ENCODE data around the gene TNS2.
A peak's percentile ranks its signal among the peaks of the same experiment; 100 is the strongest.

The TNS2 gene

GRCh38 chr12:53058674-53059433 lies 9.0 kb downstream of the TNS2 start:
- DNase-seq (ENCODE audit: low read depth) = no peak

- DNase-seq (ENCODE audit: low read depth) = no peak
Observed at GRCh38 chr12:53059434-53060063, 9.7 kb downstream of the TNS2 start.

- no peak for DNase-seq (ENCODE audit: low read depth)
Observed at GRCh38 chr12:53060064-53060720, 10.3 kb downstream of the TNS2 start.

- no peak for DNase-seq (ENCODE audit: low read depth)
Observed at GRCh38 chr12:53060721-53061276, 10.9 kb downstream of the TNS2 start.

- no peak for DNase-seq (ENCODE audit: low read depth)
Observed at GRCh38 chr12:53061404-53062010, 11.6 kb downstream of the TNS2 start.

GRCh38 chr12:53062011-53062961 lies 12.4 kb downstream of the TNS2 start:
- DNase-seq (ENCODE audit: low read depth) = no peak

- no peak for DNase-seq (ENCODE audit: low read depth)
Observed at GRCh38 chr12:53062977-53063707, 13.3 kb downstream of the TNS2 start.

- no peak for DNase-seq (ENCODE audit: low read depth)
Observed at GRCh38 chr12:53063708-53064612, 14.1 kb downstream of the TNS2 start.

GRCh38 chr12:53064613-53065436 lies 15.0 kb downstream of the TNS2 start:
- no peak for DNase-seq (ENCODE audit: low read depth)

- DNase-seq (ENCODE audit: low read depth) = no peak
Observed at GRCh38 chr12:53065470-53065869, 15.6 kb downstream of the TNS2 start.

GRCh38 chr12:53065975-53066931 lies 16.4 kb downstream of the TNS2 start:
- peak; percentile 54 for DNase-seq (ENCODE audit: low read depth)

- no peak for DNase-seq (ENCODE audit: low read depth)
Observed at GRCh38 chr12:53067074-53067992, 17.5 kb downstream of the TNS2 start.

- no peak for DNase-seq (ENCODE audit: low read depth)
Observed at GRCh38 chr12:53067993-53068770, 18.3 kb downstream of the TNS2 start.

- no peak for DNase-seq (ENCODE audit: low read depth)
Observed at GRCh38 chr12:53068811-53069585, 19.1 kb downstream of the TNS2 start.
